CD4-positive, alpha-beta T cell (primary cell): ENCODE data around the gene PRKCB. TPM values are rescaled to one million over a fixed set of nuclear protein-coding genes. Genes with fewer than 3 reads are reported as not detected.

Experiments used
- ATAC-seq: fragments of 200-7000 bp; cut with Tn5 transposase; one replicate; pipeline ENCODE4 v1.10.0; 2022; ENCODE audit warnings: mild to moderate bottlenecking; ENCODE audit not compliant: poor library complexity
- CTCF ChIA-PET: fragments of 350-600 bp; sonication (Branson Sonifier 250); formaldehyde crosslinking; loops from one replicate; lab custom pipeline; 2021; ENCODE audit warnings: antibody characterized with exemption, inconsistent platforms; lab: Charles Lee
- POLR2A ChIA-PET: fragments of 350-600 bp; sonication (Branson Sonifier 250); formaldehyde crosslinking; loops from one replicate; lab custom pipeline; 2021; ENCODE audit warnings: antibody characterized with exemption, inconsistent platforms; lab: Charles Lee
- DNase-seq, 14 experiments: peaks; one replicate each; pipeline ENCODE4 v3.0.0-alpha.2; 2013 to 2020; ENCODE audit warnings: mixed read lengths in 2 of 14
- H3K27ac ChIP-seq, 2 donors: one replicate each; pipeline versions ENCODE4 v1.5.1 to v1.7.0; 2013; ENCODE audit warnings: low read length in 2 of 2, low read depth in 1 of 2, mild to moderate bottlenecking in 1 of 2
- H3K27me3 ChIP-seq, 2 experiments: 1 replicate in 1 of 2; 2 replicates in 1 of 2; pipeline versions ENCODE4 v1.6.1 to v1.7.0; 2013; ENCODE audit warnings: low read length in 2 of 2, control low read depth in 1 of 2, mild to moderate bottlenecking in 1 of 2, moderate library complexity in 1 of 2; ENCODE audit not compliant: insufficient read depth in 2 of 2, control insufficient read depth in 1 of 2
- H3K36me3 ChIP-seq: one replicate; pipeline ENCODE4 v1.6.1; 2013; ENCODE audit warnings: low read length, control low read depth; ENCODE audit not compliant: insufficient read depth
- H3K4me1 ChIP-seq: one replicate; pipeline ENCODE4 v1.6.1; 2013; ENCODE audit warnings: low read length, control low read depth; ENCODE audit not compliant: insufficient read depth
- H3K4me3 ChIP-seq: one replicate; pipeline ENCODE4 v1.5.1; 2013; ENCODE audit warnings: mild to moderate bottlenecking, low read length, moderate library complexity
- H3K9me3 ChIP-seq, 2 experiments: 1 replicate in 1 of 2; 2 replicates in 1 of 2; pipeline versions ENCODE4 v1.6.1 to v1.7.0; 2013; ENCODE audit warnings: low read length in 2 of 2, mild to moderate bottlenecking in 2 of 2, control low read depth in 1 of 2, moderate library complexity in 1 of 2; ENCODE audit not compliant: control insufficient read depth in 1 of 2, insufficient read depth in 1 of 2
- H3K27ac Mint-ChIP-seq: one replicate; pipeline ENCODE4 v1.8.0; 2020; ENCODE audit warnings: mixed read lengths
- H3K27me3 Mint-ChIP-seq: one replicate; pipeline ENCODE4 v1.8.0; 2021; ENCODE audit warnings: mixed read lengths
- H3K36me3 Mint-ChIP-seq: one replicate; pipeline ENCODE4 v1.8.0; 2021; ENCODE audit warnings: low read depth, mixed read lengths
- H3K4me1 Mint-ChIP-seq: one replicate; pipeline ENCODE4 v1.8.0; 2021; ENCODE audit warnings: low read depth, mixed read lengths
- H3K4me3 Mint-ChIP-seq: one replicate; pipeline ENCODE4 v1.8.0; 2020; ENCODE audit warnings: mild to moderate bottlenecking, mixed read lengths
- H3K9me3 Mint-ChIP-seq: one replicate; pipeline ENCODE4 v1.8.0; 2020; ENCODE audit warnings: mixed read lengths
- CTCF ChIP-seq: fragments of 200-600 bp; IDR thresholded peaks from one replicate; pipeline ENCODE4 v1.8.0; 2022; ENCODE audit warnings: antibody characterized with exemption, mild to moderate bottlenecking
- intact Hi-C, 2 experiments: fragments of 100-400 bp; cut with DNase I in 1 of 2; cut with micrococcal nuclease in 1 of 2; formaldehyde crosslinking; loops; one replicate each; pipeline versions ENCODE4 v1.15.1 to v1.9.0; 2023 to 2025; cut with DNase I, micrococcal nuclease
- total RNA-seq, 174 experiments: library from RNA in 2 of 174; stranded (reverse) in 2 of 174; gene quantifications; one replicate each; pipeline ENCODE4 v1.2.3 and lab custom pipeline; 2021 to 2026

Gene PRKCB
- total RNA-seq, 2 experiments from 2014 or later, result 64.7 TPM

DNA sequence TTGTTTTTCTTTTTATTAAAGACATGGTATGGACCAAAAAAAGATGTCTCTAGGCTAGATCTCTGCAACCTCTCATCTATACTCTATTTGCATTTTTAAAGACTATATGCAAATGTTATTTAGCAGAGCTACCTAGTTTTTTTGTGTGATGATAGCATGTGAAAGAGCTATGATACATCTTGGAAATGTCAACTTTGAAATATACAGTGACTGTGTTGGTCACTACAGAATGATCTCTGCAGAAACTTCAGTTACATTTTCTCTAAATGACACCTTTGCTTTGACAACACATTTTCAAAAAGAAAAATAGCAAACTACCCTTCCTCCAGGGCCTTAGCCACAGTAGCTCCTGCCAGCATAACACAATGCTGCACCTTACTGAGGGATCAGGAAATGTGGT lies 86.6 kb downstream of the PRKCB start:
- TF ChIP-seq CTCF, result no peak
- peaks cover 0 to 5% of the 10 kb centered on the region in 2 experiments for H3K9me3 ChIP-seq
- Mint-ChIP-seq H3K4me1 (peaks cover 71% of the 10 kb centered on the region), H3K9me3 (no peaks in the 10 kb centered on the region), H3K4me3 (no peak overlapping the region), H3K36me3 (peaks cover 45% of the 10 kb centered on the region), H3K27me3 (no peaks in the 10 kb centered on the region), H3K27ac (no peak overlapping the region)
- no peak overlapping the region for H3K27ac ChIP-seq
- CTCF ChIA-PET, result interaction anchor here (1.3 kb wide), 1 partner anchor 10 kb away, joined by 3 read pairs; no protein-coding TSS in a partner anchor
- POLR2A ChIA-PET, result interaction anchor here (1.5 kb wide), 1 partner anchor 25 kb away, joined by 7 read pairs; no protein-coding TSS in a partner anchor
- H3K4me3 ChIP-seq, result no peak overlapping the region
- no peaks in the 10 kb centered on the region for H3K27me3 ChIP-seq
- no peak for ATAC-seq
- DNase-seq, result no peak
- H3K36me3 ChIP-seq, result no peaks in the 10 kb centered on the region
- intact Hi-C loops, result loop anchor here in 1 of 2 experiments (5.0 kb wide), 1 partner anchor 55 kb away; no protein-coding TSS in a partner anchor
- H3K4me1 ChIP-seq, result peaks cover 8% of the 10 kb centered on the region

DNA sequence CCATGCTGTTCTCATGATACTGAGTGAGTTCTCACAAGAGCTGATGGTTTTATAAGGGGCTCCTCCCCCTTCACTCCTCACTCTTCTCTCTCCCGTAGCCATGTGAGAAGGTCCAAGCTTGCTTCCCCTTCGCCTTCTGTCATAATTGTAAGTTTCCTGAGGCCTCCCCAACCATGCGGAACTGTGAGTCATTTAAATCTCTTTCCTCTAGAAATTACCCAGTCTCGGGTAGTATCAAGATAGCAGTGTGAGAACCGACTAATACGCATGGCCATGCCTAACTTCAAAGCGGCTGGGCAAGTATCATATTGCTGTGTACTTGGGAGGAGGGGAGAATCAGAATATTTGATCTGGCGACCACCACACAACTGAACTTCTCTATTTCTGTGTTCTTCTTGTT lies 88.3 kb downstream of the PRKCB start:
- DNase-seq, result peak in 2 of 14 experiments; percentile 42 to 57
- Mint-ChIP-seq H3K4me3 (no peak overlapping the region), H3K9me3 (no peaks in the 10 kb centered on the region), H3K36me3 (peaks cover 41% of the 10 kb centered on the region), H3K27ac (no peak overlapping the region), H3K27me3 (no peaks in the 10 kb centered on the region), H3K4me1 (peaks cover 68% of the 10 kb centered on the region)
- intact Hi-C loops, result loop anchor here in 1 of 2 experiments (5.0 kb wide), 1 partner anchor 53 kb away; no protein-coding TSS in a partner anchor
- ChIA-PET POLR2A (interaction anchor here (0.7 kb wide), 1 partner anchor 70 kb away, joined by 3 read pairs; no protein-coding TSS in a partner anchor), CTCF (no interaction called here)
- ATAC-seq, result no peak
- no peak for TF ChIP-seq CTCF
- peaks cover 0 to 5% of the 10 kb centered on the region in 2 experiments for H3K9me3 ChIP-seq
- peaks cover 13% of the 10 kb centered on the region for H3K4me1 ChIP-seq
- H3K27ac ChIP-seq, result no peak overlapping the region
- no peaks in the 10 kb centered on the region for H3K27me3 ChIP-seq
- H3K4me3 ChIP-seq, result no peak overlapping the region
- H3K36me3 ChIP-seq, result no peaks in the 10 kb centered on the region

- DNase-seq, result no peak
- Histone ChIP-seq H3K4me3 (no peak overlapping the region), H3K4me1 (peaks cover 9% of the 10 kb centered on the region), H3K36me3 (peaks cover 7% of the 10 kb centered on the region), H3K27ac (no peak overlapping the region), H3K9me3 (no peaks in the 10 kb centered on the region), H3K27me3 (no peaks in the 10 kb centered on the region)
- H3K27me3 Mint-ChIP-seq, result no peaks in the 10 kb centered on the region
- peaks cover 32% of the 10 kb centered on the region for H3K36me3 Mint-ChIP-seq
- no peak for TF ChIP-seq CTCF
- H3K27ac Mint-ChIP-seq, result no peak overlapping the region
- H3K9me3 Mint-ChIP-seq, result no peaks in the 10 kb centered on the region
- CTCF ChIA-PET, result no interaction called here
- H3K4me1 Mint-ChIP-seq, result peaks cover 63% of the 10 kb centered on the region
- POLR2A ChIA-PET, result no interaction called here
- intact Hi-C loops, result no loop called here
- H3K4me3 Mint-ChIP-seq, result no peak overlapping the region
- no peak for ATAC-seq
Measured at GRCh38 chr16:23927796-23928195, 92.0 kb downstream of the PRKCB start.
